AG09309 (cell line): ENCODE data around the gene NPC2.
A peak's percentile ranks its signal among the peaks of the same experiment; 100 is the strongest.

ENCODE experiments used
- DNase-seq: peaks from one replicate; pipeline ENCODE4 v3.0.0-alpha.2; 2010; ENCODE audit warnings: low read depth
- H3K4me3 ChIP-seq: 2 replicates; pipeline ENCODE4 v1.5.1; 2011; ENCODE audit warnings: mild to moderate bottlenecking, low read depth, low read length, moderate library complexity; ENCODE audit not compliant: control insufficient read depth
- CTCF ChIP-seq: IDR thresholded peaks from 2 replicates; pipeline ENCODE4 v1.5.1; 2011; ENCODE audit warnings: mild to moderate bottlenecking, low read depth, low read length, inconsistent platforms; ENCODE audit not compliant: insufficient read depth, control insufficient read depth; ENCODE audit errors: missing control alignments

NPC2 gene

GRCh38 chr14:74508292-74508731 is 15.2 kb upstream of the NPC2 start:
- H3K4me3 ChIP-seq, result no peak overlapping the region
- DNase-seq, result no peak
- peak; percentile 37 for TF ChIP-seq CTCF

GRCh38 chr14:74507840-74508239 is 14.7 kb upstream of the NPC2 start:
- no peak for DNase-seq
- H3K4me3 ChIP-seq, result no peak overlapping the region
- no peak for TF ChIP-seq CTCF

GRCh38 chr14:74507085-74507484 is 14.0 kb upstream of the NPC2 start:
- H3K4me3 ChIP-seq, result no peak overlapping the region
- no peak for TF ChIP-seq CTCF
- DNase-seq, result no peak

GRCh38 chr14:74506411-74506851 is 13.3 kb upstream of the NPC2 start:
- no peak for TF ChIP-seq CTCF
- no peak for DNase-seq
- H3K4me3 ChIP-seq, result no peak overlapping the region

- DNase-seq, result no peak
- no peak overlapping the region for H3K4me3 ChIP-seq
- TF ChIP-seq CTCF, result no peak
Measured at GRCh38 chr14:74505831-74506230, 12.7 kb upstream of the NPC2 start.

- TF ChIP-seq CTCF, result no peak
- no peak for DNase-seq
- H3K4me3 ChIP-seq, result no peak overlapping the region
Measured at GRCh38 chr14:74504874-74505720, 12.0 kb upstream of the NPC2 start.
